Testis (tissue), 2 donors: ENCODE data around the gene GPATCH3.

ENCODE experiments used
- POLR2A ChIP-seq: fragments of 450-650 bp; IDR thresholded peaks from one replicate; pipeline ENCODE4 v1.6.1; 2017; ENCODE audit warnings: antibody characterized with exemption, mild to moderate bottlenecking, moderate library complexity
- TF ChIP-seq, protein P1 (sequence below), 3 experiments: fragments of 450-650 bp in 2 of 3; fragments of 200-600 bp in 1 of 3; sonication (generic) in 1 of 3; IDR thresholded peaks; one replicate each; pipeline ENCODE4 v1.5.1; 2016 to 2019; ENCODE audit warnings: antibody characterized with exemption in 3 of 3, mild to moderate bottlenecking in 2 of 3, moderate library complexity in 1 of 3

DNA sequence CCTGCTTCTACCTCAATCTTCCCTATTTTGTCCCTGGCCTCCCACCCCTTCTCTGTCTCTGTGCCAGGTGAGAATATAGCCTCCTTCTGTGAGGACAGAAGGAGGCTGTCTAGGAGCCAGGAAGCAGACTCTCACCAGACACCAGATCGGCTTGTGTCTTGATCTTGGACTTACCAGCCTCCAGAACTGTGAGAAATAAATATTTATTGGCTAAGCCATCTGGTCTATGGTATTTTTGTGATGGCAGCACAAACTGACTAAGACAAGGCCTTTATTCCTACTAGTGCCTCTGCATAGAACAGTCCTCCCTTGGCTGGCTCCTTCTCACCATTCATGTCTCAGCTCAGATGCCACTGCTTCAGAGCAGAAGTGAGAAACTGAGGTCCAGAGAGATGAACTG, 12.0 kb downstream of the GPATCH3 start:
- TF ChIP-seq, protein P1, sequence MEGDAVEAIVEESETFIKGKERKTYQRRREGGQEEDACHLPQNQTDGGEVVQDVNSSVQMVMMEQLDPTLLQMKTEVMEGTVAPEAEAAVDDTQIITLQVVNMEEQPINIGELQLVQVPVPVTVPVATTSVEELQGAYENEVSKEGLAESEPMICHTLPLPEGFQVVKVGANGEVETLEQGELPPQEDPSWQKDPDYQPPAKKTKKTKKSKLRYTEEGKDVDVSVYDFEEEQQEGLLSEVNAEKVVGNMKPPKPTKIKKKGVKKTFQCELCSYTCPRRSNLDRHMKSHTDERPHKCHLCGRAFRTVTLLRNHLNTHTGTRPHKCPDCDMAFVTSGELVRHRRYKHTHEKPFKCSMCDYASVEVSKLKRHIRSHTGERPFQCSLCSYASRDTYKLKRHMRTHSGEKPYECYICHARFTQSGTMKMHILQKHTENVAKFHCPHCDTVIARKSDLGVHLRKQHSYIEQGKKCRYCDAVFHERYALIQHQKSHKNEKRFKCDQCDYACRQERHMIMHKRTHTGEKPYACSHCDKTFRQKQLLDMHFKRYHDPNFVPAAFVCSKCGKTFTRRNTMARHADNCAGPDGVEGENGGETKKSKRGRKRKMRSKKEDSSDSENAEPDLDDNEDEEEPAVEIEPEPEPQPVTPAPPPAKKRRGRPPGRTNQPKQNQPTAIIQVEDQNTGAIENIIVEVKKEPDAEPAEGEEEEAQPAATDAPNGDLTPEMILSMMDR (IDR thresholded peaks at IDR 0.05) = no peak
- TF ChIP-seq POLR2A = no peak
